ENCODE measurements around the gene ABHD6.

ABHD6 gene

GRCh38 chr3:58250093-58250707, 12.6 kb downstream of the ABHD6 start:
- Histone ChIP-seq H2AFZ (ENCODE audit: low read depth, low read length) (no peak overlapping the region), H3K4me3 (ENCODE audit: low read length) (no peak overlapping the region), H3K4me2 (ENCODE audit: low read length) (no peak overlapping the region), H3K9ac (ENCODE audit: low read length) (no peak overlapping the region), H3K36me3 (replicated peaks; ENCODE audit: low read depth, low read length) (peaks cover 8% of the 10 kb centered on the region), H3K4me1 (ENCODE audit: low read length) (no peaks in the 10 kb centered on the region), H3K79me2 (ENCODE audit: low read length) (peaks cover 5% of the 10 kb centered on the region; the same call in 1 of the 2 replicates), H3K27ac (ENCODE audit: low read length) (no peak overlapping the region), H3K27me3 (ENCODE audit: low read depth, low read length) (no peaks in the 10 kb centered on the region), H3K9me3 (ENCODE audit: insufficient read depth, low read length) (no peaks in the 10 kb centered on the region), H4K20me1 (ENCODE audit: insufficient read depth, low read length) (no peaks in the 10 kb centered on the region)
- TF ChIP-seq EZH2phosphoT487 (IDR thresholded peaks at IDR 0.05; ENCODE audit: low read depth): no peak
- no peak for TF ChIP-seq CTCF (IDR thresholded peaks at IDR 0.05; ENCODE audit: low read depth, low read length)

- Histone ChIP-seq H3K9me3 (ENCODE audit: insufficient read depth, low read length) (no peaks in the 10 kb centered on the region), H3K4me3 (ENCODE audit: low read length) (no peak overlapping the region), H3K27ac (ENCODE audit: low read length) (no peak overlapping the region), H3K27me3 (ENCODE audit: low read depth, low read length) (no peaks in the 10 kb centered on the region), H3K4me1 (ENCODE audit: low read length) (no peaks in the 10 kb centered on the region), H3K79me2 (ENCODE audit: low read length) (peaks cover 5% of the 10 kb centered on the region; the same call in 1 of the 2 replicates), H4K20me1 (ENCODE audit: insufficient read depth, low read length) (no peaks in the 10 kb centered on the region), H3K36me3 (replicated peaks; ENCODE audit: low read depth, low read length) (peaks cover 6% of the 10 kb centered on the region), H2AFZ (ENCODE audit: low read depth, low read length) (no peak overlapping the region), H3K9ac (ENCODE audit: low read length) (no peak overlapping the region), H3K4me2 (ENCODE audit: low read length) (no peak overlapping the region)
- no peak for TF ChIP-seq CTCF (IDR thresholded peaks at IDR 0.05; ENCODE audit: low read depth, low read length)
- no peak for TF ChIP-seq EZH2phosphoT487 (IDR thresholded peaks at IDR 0.05; ENCODE audit: low read depth)
Measured at GRCh38 chr3:58251631-58252035, 14.0 kb downstream of the ABHD6 start.

- Histone ChIP-seq H3K27ac (ENCODE audit: low read length) (no peak overlapping the region), H3K36me3 (replicated peaks; ENCODE audit: low read depth, low read length) (peaks cover 11% of the 10 kb centered on the region), H3K4me1 (ENCODE audit: low read length) (no peaks in the 10 kb centered on the region), H3K9ac (ENCODE audit: low read length) (no peak overlapping the region), H2AFZ (ENCODE audit: low read depth, low read length) (no peak overlapping the region), H3K9me3 (ENCODE audit: insufficient read depth, low read length) (no peaks in the 10 kb centered on the region), H3K79me2 (ENCODE audit: low read length) (no peaks in the 10 kb centered on the region), H3K4me3 (ENCODE audit: low read length) (no peak overlapping the region), H4K20me1 (ENCODE audit: insufficient read depth, low read length) (no peaks in the 10 kb centered on the region), H3K27me3 (ENCODE audit: low read depth, low read length) (no peaks in the 10 kb centered on the region), H3K4me2 (ENCODE audit: low read length) (no peak overlapping the region)
- TF ChIP-seq EZH2phosphoT487 (IDR thresholded peaks at IDR 0.05; ENCODE audit: low read depth) (no peak), CTCF (IDR thresholded peaks at IDR 0.05; ENCODE audit: low read depth, low read length) (no peak)
Measured at GRCh38 chr3:58254144-58254543, 16.6 kb downstream of the ABHD6 start.

GRCh38 chr3:58256061-58256460, 18.5 kb downstream of the ABHD6 start:
- Histone ChIP-seq H2AFZ (ENCODE audit: low read depth, low read length) (no peak overlapping the region), H3K79me2 (ENCODE audit: low read length) (no peaks in the 10 kb centered on the region), H3K9me3 (ENCODE audit: insufficient read depth, low read length) (no peaks in the 10 kb centered on the region), H4K20me1 (ENCODE audit: insufficient read depth, low read length) (no peaks in the 10 kb centered on the region), H3K36me3 (replicated peaks; ENCODE audit: low read depth, low read length) (peaks cover 11% of the 10 kb centered on the region), H3K27me3 (ENCODE audit: low read depth, low read length) (no peaks in the 10 kb centered on the region), H3K4me3 (ENCODE audit: low read length) (no peak overlapping the region), H3K27ac (ENCODE audit: low read length) (no peak overlapping the region), H3K9ac (ENCODE audit: low read length) (no peak overlapping the region), H3K4me2 (ENCODE audit: low read length) (no peak overlapping the region), H3K4me1 (ENCODE audit: low read length) (no peaks in the 10 kb centered on the region)
- TF ChIP-seq EZH2phosphoT487 (IDR thresholded peaks at IDR 0.05; ENCODE audit: low read depth): no peak
- TF ChIP-seq CTCF (IDR thresholded peaks at IDR 0.05; ENCODE audit: low read depth, low read length): no peak
